ENCODE measurements around the gene ST7.
"Not testable (repeated sequence)": the region's sequence is repeated elsewhere in the genome, so short reads cannot be mapped to it uniquely, and the experiment has no call there.

Gene ST7

DNA sequence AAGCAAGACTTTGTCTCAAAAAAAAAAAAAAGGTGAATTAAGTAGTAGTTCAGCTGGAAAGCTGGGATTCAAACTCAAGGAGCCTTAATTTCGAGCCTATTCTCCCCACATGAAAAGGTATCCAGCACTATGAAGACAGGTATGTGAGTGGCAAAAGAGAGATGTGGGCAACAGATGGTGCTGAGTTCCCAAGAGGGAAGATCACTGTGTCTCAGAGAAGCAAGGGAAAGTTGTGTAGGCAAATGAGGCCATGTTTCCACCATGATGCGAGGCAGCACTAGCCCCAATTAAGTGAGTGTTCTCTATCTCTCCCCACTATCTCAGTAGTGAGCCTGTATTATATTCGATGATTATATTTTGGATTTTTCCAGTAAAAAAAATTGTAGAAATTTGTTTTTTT is 19.8 kb upstream of the ST7 start:
- H3K4me3 ChIP-seq (ENCODE audit: low read depth, low read length): no peak overlapping the region
- in situ Hi-C loops (cut with HindIII; ENCODE audit: low sequenced_read_pairs): no loop called here
- TF ChIP-seq, protein P1, sequence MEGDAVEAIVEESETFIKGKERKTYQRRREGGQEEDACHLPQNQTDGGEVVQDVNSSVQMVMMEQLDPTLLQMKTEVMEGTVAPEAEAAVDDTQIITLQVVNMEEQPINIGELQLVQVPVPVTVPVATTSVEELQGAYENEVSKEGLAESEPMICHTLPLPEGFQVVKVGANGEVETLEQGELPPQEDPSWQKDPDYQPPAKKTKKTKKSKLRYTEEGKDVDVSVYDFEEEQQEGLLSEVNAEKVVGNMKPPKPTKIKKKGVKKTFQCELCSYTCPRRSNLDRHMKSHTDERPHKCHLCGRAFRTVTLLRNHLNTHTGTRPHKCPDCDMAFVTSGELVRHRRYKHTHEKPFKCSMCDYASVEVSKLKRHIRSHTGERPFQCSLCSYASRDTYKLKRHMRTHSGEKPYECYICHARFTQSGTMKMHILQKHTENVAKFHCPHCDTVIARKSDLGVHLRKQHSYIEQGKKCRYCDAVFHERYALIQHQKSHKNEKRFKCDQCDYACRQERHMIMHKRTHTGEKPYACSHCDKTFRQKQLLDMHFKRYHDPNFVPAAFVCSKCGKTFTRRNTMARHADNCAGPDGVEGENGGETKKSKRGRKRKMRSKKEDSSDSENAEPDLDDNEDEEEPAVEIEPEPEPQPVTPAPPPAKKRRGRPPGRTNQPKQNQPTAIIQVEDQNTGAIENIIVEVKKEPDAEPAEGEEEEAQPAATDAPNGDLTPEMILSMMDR (IDR thresholded peaks at IDR 0.05; ENCODE audit: low read depth, low read length, missing control alignments): no peak
- DNase-seq (ENCODE audit: low read depth): no peak

DNA sequence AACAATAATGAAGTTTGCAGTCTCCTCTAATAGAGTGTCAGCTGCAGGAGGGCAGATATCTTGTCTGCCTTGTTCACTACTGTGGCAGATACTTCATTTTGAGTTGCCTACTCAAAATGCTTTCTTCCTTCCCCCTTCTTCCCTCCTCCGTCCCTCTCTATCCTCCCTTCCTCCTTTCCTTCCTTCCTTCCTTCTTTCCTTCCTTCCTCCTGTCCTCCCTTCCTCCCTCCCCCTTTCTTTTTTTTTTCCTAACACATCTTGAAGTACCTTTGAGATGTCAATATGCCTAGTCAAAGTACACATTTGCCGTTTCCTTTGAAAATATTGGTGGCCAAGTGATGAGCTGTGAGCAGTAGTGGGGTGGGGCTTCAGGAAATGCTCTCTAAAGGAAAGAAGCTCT is 18.7 kb upstream of the ST7 start:
- no peak for DNase-seq (ENCODE audit: low read depth)
- TF ChIP-seq, protein P1 (IDR thresholded peaks at IDR 0.05; ENCODE audit: low read depth, low read length, missing control alignments): no peak
- in situ Hi-C loops (cut with HindIII; ENCODE audit: low sequenced_read_pairs): no loop called here
- no peak overlapping the region for H3K4me3 ChIP-seq (ENCODE audit: low read depth, low read length)

DNA sequence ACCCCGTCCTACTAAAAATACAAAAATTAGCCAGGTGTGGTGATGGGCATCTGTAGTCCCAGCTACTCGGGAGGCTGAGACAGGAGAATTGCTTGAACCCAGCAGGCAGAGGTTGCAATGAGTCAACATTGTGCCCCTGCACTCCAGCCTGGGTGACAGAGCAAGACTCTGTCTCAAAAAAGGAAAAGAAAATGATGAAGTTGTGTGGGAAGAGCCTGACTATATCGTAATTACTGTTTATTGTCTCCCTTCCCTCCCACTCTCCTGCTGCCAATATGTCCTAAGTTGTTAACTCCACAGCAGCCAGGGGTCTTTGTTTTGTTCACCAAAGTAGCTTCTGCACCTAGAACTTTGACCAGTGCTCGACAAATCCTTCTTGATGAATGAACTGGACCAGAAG is 16.5 kb upstream of the ST7 start:
- in situ Hi-C loops (cut with HindIII; ENCODE audit: low sequenced_read_pairs): not testable (repeated sequence)

DNA sequence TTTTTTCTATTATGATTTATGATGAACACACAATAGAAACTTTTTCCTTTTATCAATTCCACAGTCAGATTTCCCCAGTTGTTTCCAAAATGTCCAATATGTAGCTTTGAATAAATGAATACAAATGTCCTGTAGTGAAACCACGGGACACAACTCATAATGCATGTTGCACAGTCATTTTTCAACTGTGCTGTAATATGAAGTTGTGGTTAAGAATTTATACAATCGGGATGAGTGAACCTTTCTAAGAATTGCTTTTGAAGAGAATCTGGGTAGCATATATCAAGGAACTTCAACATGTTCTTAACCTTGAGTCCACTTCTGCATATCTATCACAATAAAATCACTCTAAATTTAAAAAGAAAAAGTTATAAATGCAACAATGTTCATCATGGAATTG is 14.6 kb upstream of the ST7 start:
- in situ Hi-C loops (cut with HindIII; ENCODE audit: low sequenced_read_pairs): no loop called here
- DNase-seq (ENCODE audit: low read depth): no peak
- TF ChIP-seq, protein P1 (IDR thresholded peaks at IDR 0.05; ENCODE audit: low read depth, low read length, missing control alignments): no peak
- H3K4me3 ChIP-seq (ENCODE audit: low read depth, low read length): no peak overlapping the region

More for the DNA sequence above, 16.5 kb upstream of the ST7 start:
- H3K4me3 ChIP-seq (ENCODE audit: low read depth, low read length); DNase-seq (ENCODE audit: low read depth): not testable (repeated sequence)

DNA sequence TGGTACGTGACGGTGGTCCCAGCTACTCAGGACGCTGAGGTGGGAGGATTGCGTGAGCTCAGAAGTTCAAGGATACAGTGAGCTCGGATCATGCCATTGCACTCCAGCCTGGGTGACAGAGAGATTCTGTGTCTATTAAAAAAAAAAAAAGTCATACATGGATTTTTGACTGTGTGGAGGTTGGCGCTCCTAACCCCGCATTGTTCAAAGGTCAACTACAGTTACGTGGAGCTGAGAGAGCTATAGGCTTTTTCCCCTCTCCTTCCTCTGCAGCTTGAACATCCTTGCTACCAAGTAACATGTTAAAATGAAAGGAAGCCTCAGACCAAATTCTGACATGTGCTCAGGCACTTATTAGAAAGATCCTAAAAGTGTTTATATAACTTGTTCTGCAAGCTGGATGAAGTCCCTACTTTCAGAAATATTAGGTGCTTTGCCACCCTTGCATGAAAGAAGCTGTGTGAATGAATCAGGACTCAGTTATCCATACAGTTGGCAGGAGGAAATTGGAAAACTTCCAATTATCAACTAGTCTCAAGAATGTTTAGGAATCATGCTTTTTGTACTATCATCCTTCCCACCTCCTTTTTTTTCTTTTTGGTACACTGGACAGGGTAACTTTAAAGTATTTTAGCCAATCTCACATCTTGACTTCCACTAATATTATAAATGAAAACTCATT is 12.5 kb upstream of the ST7 start:
- no peak for DNase-seq (ENCODE audit: low read depth)
- TF ChIP-seq, protein P1 (IDR thresholded peaks at IDR 0.05; ENCODE audit: low read depth, low read length, missing control alignments): no peak
- in situ Hi-C loops (cut with HindIII; ENCODE audit: low sequenced_read_pairs): no loop called here
- no peak overlapping the region for H3K4me3 ChIP-seq (ENCODE audit: low read depth, low read length)

- TF ChIP-seq, protein P1 (IDR thresholded peaks at IDR 0.05; ENCODE audit: low read depth, low read length, missing control alignments): no peak
- in situ Hi-C loops (cut with HindIII; ENCODE audit: low sequenced_read_pairs): no loop called here
- no peak for DNase-seq (ENCODE audit: low read depth)
- no peak overlapping the region for H3K4me3 ChIP-seq (ENCODE audit: low read depth, low read length)
These were observed 10.8 kb upstream of the ST7 start for GRCh38 chr7:116942504-116942903.

DNA sequence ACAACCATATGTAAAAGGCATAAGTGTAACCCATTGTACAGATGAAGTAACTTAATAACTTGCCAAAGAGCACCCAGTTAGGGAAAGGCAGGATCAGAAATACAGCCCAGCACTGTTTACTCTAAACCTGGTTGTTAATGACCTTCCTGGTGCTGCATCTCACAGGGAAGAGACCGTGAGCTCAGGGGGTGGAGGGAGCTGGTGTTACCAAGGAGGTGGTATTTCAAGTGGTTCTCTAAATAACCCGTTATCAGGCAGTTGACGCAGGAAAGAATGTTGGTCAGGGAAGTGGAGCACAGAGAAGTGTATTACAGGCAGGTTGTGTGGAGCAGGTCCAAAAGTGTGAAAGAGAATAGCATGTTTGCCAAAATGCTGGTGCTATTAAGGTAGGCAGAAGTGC is 4.4 kb upstream of the ST7 start:
- no peak for DNase-seq (ENCODE audit: low read depth)
- TF ChIP-seq, protein P1 (IDR thresholded peaks at IDR 0.05; ENCODE audit: low read depth, low read length, missing control alignments): no peak
- no peak overlapping the region for H3K4me3 ChIP-seq (ENCODE audit: low read depth, low read length)
- in situ Hi-C loops (cut with HindIII; ENCODE audit: low sequenced_read_pairs): no loop called here
